OCI-LY3 (cell line): ENCODE measurements around the gene NCOR2.

Experiments
- CTCF ChIP-seq: fragments of 200-600, 300-600 bp; sonication (generic); IDR thresholded peaks from 2 replicates; pipeline ENCODE4 v1.5.1; 2014; ENCODE audit warnings: antibody characterized with exemption, low read length, low read depth
- EZH2phosphoT487 ChIP-seq: fragments of 200-600 bp; shearing (Covaris generic); IDR thresholded peaks from 2 replicates; pipeline ENCODE4 v1.6.1; 2018; ENCODE audit warnings: antibody characterized with exemption, mixed run types, low read depth

DNA sequence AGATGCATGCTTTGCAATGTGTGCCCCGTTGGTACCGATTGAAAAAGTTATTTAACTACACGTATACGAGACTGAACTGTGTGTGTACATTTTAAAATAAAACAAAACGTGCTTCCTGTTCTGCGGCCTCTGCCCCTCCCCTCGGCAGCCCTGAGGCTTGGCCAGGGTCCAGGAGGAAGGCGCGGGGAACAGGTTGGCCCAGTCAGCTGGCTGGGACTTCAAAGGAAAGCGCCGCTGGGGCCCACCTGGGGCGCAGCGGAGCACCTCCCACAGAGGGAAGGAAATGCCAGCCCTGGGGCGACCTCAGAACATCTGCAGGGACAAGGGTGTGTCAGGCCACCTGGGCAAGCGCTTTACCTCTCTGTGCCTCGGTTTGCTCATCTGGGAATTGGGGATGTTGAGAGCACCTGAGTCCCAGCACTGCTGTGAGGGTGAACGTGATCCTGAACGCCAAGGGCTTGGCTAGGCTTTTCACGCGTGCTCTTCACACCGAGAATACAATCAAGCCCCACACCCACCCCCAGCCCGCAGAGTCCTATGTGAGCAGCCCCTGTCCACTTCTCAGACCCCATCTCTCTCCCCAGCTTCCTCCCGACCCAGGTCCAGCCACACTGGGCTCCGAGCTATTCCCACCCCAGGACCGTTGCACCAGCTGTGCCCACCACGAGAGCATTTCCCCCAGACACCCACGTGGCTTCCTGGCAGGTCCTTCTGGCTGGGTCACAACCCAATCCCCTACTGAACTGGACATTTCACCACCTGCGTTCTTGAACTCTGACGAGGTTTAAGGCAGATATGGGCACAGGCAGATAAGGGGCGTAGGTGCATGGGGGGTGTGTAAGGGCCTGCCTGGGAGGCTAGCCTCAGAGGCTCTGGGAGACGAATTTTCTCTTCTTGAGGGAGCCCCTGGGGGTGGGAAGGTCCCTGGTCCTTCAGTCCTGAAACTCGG lies 41.9 kb upstream of the NCOR2 start:
- TF ChIP-seq CTCF (peak; percentile 11; the same call in 1 of the 2 replicates), EZH2phosphoT487 (no peak)
